GM23338 (cell line): Measurements from ENCODE around the gene RPS6KC1. TPM values are rescaled to one million over a fixed set of nuclear protein-coding genes. Genes with fewer than 3 reads are reported as not detected.

Experiments used
- ATAC-seq: fragments of 200-7000 bp; cut with Tn5 transposase; 3 replicates; pipeline ENCODE4 v1.9.1; 2020
- DNase-seq: peaks from one replicate; pipeline ENCODE4 v3.0.0-alpha.2; 2015; ENCODE audit warnings: low spot score
- H2AFZ ChIP-seq: fragments of 200-600 bp; sonication (generic); 2 replicates; pipeline ENCODE4 v1.8.0; 2016; ENCODE audit warnings: antibody characterized with exemption, mild to moderate bottlenecking, moderate library complexity
- H3F3A ChIP-seq: fragments of 200-600 bp; sonication (generic); replicated peaks from 2 replicates; pipeline ENCODE4 v1.8.0; 2017; ENCODE audit warnings: antibody characterized with exemption, mixed run types, low read depth
- H3K27ac ChIP-seq: fragments of 200-600 bp; sonication (generic); 2 replicates; pipeline ENCODE4 v1.6.1; 2016; ENCODE audit warnings: low read depth
- H3K27me3 ChIP-seq: fragments of 200-600 bp; sonication (generic); 2 replicates; pipeline ENCODE4 v1.8.0; 2016; ENCODE audit warnings: mild to moderate bottlenecking, mixed run types, moderate library complexity; ENCODE audit not compliant: insufficient read depth
- H3K36me3 ChIP-seq: fragments of 200-600 bp; sonication (generic); 2 replicates; pipeline ENCODE4 v1.8.0; 2016; ENCODE audit warnings: mild to moderate bottlenecking; ENCODE audit not compliant: insufficient read depth
- H3K4me1 ChIP-seq: fragments of 200-600 bp; sonication (generic); 2 replicates; pipeline ENCODE4 v1.8.0; 2016; ENCODE audit warnings: mild to moderate bottlenecking, moderate library complexity; ENCODE audit not compliant: insufficient read depth
- H3K4me2 ChIP-seq: fragments of 200-600 bp; sonication (generic); 2 replicates; pipeline ENCODE4 v1.7.1; 2017; ENCODE audit warnings: mixed run types
- H3K4me3 ChIP-seq: fragments of 200-600 bp; sonication (generic); 2 replicates; pipeline ENCODE4 v1.6.1; 2016; ENCODE audit warnings: mixed run types
- H3K79me2 ChIP-seq: fragments of 200-600 bp; sonication (generic); replicated peaks from 2 replicates; pipeline ENCODE4 v1.8.0; 2017; ENCODE audit warnings: mild to moderate bottlenecking; ENCODE audit not compliant: insufficient read depth
- H3K9me2 ChIP-seq: fragments of 200-600 bp; sonication (generic); 2 replicates; pipeline ENCODE4 v1.8.0; 2017; ENCODE audit not compliant: insufficient read depth
- H4K20me1 ChIP-seq: fragments of 200-600 bp; sonication (generic); replicated peaks from 2 replicates; pipeline ENCODE4 v1.8.0; 2017; ENCODE audit warnings: mild to moderate bottlenecking; ENCODE audit not compliant: insufficient read depth
- H3K27ac Mint-ChIP-seq: 2 replicates; pipeline ENCODE4 v1.8.0; 2020; ENCODE audit warnings: inconsistent platforms, mild to moderate bottlenecking, moderate library complexity, mixed read lengths
- H3K27me3 Mint-ChIP-seq: 3 replicates; pipeline ENCODE4 v1.8.0; 2022; ENCODE audit warnings: low read depth, mild to moderate bottlenecking, moderate library complexity, mixed read lengths, inconsistent platforms; ENCODE audit not compliant: insufficient read depth, poor library complexity
- H3K36me3 Mint-ChIP-seq: 3 replicates; pipeline ENCODE4 v1.8.0; 2021; ENCODE audit warnings: low read depth, mild to moderate bottlenecking, inconsistent platforms, moderate library complexity, mixed read lengths
- H3K4me1 Mint-ChIP-seq: 3 replicates; pipeline ENCODE4 v1.8.0; 2020; ENCODE audit warnings: mild to moderate bottlenecking, inconsistent platforms, mixed read lengths
- H3K4me3 Mint-ChIP-seq: 3 replicates; pipeline ENCODE4 v1.8.0; 2021; ENCODE audit warnings: moderate library complexity, mild to moderate bottlenecking, inconsistent platforms, mixed read lengths
- H3K9me3 Mint-ChIP-seq: 3 replicates; pipeline ENCODE4 v1.8.0; 2020; ENCODE audit warnings: moderate library complexity, mild to moderate bottlenecking, inconsistent platforms, mixed read lengths
- CREB1 ChIP-seq: fragments of 250-450 bp; sonication (Bioruptor Pico); IDR thresholded peaks from 2 replicates; pipeline ENCODE4 v1.5.0; 2020; ENCODE audit warnings: low read depth, mild to moderate bottlenecking, moderate library complexity
- EZH2 ChIP-seq: fragments of 200-600 bp; sonication (generic); IDR thresholded peaks from one replicate; pipeline ENCODE4 v1.8.0; 2017; ENCODE audit warnings: antibody characterized with exemption, mild to moderate bottlenecking, low read depth; ENCODE audit not compliant: unreplicated experiment
- EZH2phosphoT487 ChIP-seq: fragments of 200-600 bp; sonication (generic); IDR thresholded peaks from one replicate; pipeline ENCODE4 v1.8.1; 2018; ENCODE audit warnings: antibody characterized with exemption; ENCODE audit not compliant: unreplicated experiment
- JUNB ChIP-seq: IDR thresholded peaks from one replicate; pipeline ENCODE4 v1.6.1; 2016; ENCODE audit warnings: antibody characterized with exemption; ENCODE audit not compliant: unreplicated experiment
- STAT1 ChIP-seq: IDR thresholded peaks from one replicate; pipeline ENCODE4 v1.6.1; 2016; ENCODE audit warnings: antibody characterized with exemption; ENCODE audit not compliant: unreplicated experiment
- ZNF114 ChIP-seq: fragments of 250-450 bp; sonication (Bioruptor Pico); IDR thresholded peaks from 2 replicates; pipeline ENCODE4 v1.5.0; 2020; ENCODE audit warnings: mild to moderate bottlenecking, moderate library complexity
- ZNF331 ChIP-seq: fragments of 250-450 bp; sonication (Bioruptor Pico); IDR thresholded peaks from 2 replicates; pipeline ENCODE4 v1.5.0; 2020; ENCODE audit warnings: low read depth, mild to moderate bottlenecking, moderate library complexity
- polyA plus RNA-seq: library from polyadenylated mRNA; unstranded; fragments of >200 nt; fragmentation: Nextera tagmentation; extraction: Ambion mirVana; gene quantifications from 2 replicates; pipeline ENCODE4 v1.2.1, GENCODE V29; 2016
- total RNA-seq: library from RNA; depleted of rRNA; stranded (reverse); fragments of >200 nt; shearing (Covaris generic); gene quantifications from 2 replicates; pipeline ENCODE4 v1.2.3, GENCODE V29; 2014
- TF ChIP-seq, protein P1 (sequence below): fragments of 250-450 bp; sonication (Bioruptor Pico); IDR thresholded peaks from 2 replicates; pipeline ENCODE4 v1.5.0; 2020; ENCODE audit warnings: mild to moderate bottlenecking, moderate library complexity
- TF ChIP-seq, protein P2 (sequence below), 2 experiments: fragments of 200-600 bp in 1 of 2; sonication (generic) in 1 of 2; conservative IDR thresholded peaks; 2 replicates each; pipeline versions ENCODE4 v1.5.1 to v1.6.1; 2016 to 2017; ENCODE audit warnings: antibody characterized with exemption in 2 of 2, low read depth in 2 of 2, mild to moderate bottlenecking in 2 of 2, moderate library complexity in 1 of 2
- TF ChIP-seq, protein P3 (sequence below): IDR thresholded peaks from one replicate; pipeline ENCODE4 v1.6.1; 2018; ENCODE audit warnings: antibody characterized with exemption; ENCODE audit not compliant: unreplicated experiment

RPS6KC1 gene
- total and polyA plus RNA-seq, 2 experiments from 2014 or later: 7.9 to 24.9 TPM

DNA sequence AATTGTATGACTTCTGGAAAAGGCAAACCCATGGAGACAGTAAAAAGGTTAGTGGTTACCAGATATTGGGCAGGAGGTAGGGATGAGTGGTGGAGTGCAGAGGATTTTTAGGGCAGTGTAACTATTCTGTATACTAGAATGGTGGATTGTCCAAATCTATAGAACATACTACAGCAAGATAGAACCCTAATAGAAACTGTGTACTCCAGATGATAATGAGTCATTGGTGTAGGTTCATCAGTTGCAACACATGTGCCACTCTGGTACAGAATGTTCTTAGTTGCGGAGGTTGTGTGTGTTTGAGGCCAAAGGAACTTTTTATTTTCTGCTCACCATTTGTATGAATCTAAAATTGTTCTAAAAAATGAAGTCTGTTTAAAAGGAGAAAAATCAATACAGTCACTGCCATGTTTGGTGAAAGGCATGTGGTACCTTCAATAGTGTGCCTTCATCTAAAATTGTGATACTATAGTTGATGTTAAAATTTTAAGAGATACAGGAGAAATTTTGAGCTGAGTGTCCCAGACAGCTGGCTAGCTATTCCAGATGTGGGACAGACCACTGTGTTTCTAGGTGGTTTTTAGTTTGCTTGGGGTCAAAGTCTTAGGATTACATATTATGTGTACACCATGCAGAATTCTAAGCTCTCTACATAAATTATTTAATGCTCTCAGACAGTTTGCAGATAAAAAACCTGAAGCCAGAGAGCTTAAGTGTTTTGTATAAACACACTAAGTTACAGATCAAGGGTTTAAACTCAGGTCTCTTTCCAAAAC, 150.5 kb downstream of the RPS6KC1 start:
- no peak overlapping the region for H3K4me3 ChIP-seq
- no peaks in the 10 kb centered on the region; the same call in 1 of the 2 replicates for H3K4me1 ChIP-seq
- Mint-ChIP-seq H3K4me1 (peaks cover 5% of the 10 kb centered on the region; the same call in 1 of the 3 replicates), H3K9me3 (peaks cover 5% of the 10 kb centered on the region; the same call in 2 of the 3 replicates), H3K27me3 (peaks cover 1% of the 10 kb centered on the region), H3K27ac (no peak overlapping the region), H3K4me3 (no peak overlapping the region), H3K36me3 (peaks cover 30% of the 10 kb centered on the region)
- no peak overlapping the region for H2AFZ ChIP-seq
- no peak for ATAC-seq
- TF ChIP-seq, protein P1, sequence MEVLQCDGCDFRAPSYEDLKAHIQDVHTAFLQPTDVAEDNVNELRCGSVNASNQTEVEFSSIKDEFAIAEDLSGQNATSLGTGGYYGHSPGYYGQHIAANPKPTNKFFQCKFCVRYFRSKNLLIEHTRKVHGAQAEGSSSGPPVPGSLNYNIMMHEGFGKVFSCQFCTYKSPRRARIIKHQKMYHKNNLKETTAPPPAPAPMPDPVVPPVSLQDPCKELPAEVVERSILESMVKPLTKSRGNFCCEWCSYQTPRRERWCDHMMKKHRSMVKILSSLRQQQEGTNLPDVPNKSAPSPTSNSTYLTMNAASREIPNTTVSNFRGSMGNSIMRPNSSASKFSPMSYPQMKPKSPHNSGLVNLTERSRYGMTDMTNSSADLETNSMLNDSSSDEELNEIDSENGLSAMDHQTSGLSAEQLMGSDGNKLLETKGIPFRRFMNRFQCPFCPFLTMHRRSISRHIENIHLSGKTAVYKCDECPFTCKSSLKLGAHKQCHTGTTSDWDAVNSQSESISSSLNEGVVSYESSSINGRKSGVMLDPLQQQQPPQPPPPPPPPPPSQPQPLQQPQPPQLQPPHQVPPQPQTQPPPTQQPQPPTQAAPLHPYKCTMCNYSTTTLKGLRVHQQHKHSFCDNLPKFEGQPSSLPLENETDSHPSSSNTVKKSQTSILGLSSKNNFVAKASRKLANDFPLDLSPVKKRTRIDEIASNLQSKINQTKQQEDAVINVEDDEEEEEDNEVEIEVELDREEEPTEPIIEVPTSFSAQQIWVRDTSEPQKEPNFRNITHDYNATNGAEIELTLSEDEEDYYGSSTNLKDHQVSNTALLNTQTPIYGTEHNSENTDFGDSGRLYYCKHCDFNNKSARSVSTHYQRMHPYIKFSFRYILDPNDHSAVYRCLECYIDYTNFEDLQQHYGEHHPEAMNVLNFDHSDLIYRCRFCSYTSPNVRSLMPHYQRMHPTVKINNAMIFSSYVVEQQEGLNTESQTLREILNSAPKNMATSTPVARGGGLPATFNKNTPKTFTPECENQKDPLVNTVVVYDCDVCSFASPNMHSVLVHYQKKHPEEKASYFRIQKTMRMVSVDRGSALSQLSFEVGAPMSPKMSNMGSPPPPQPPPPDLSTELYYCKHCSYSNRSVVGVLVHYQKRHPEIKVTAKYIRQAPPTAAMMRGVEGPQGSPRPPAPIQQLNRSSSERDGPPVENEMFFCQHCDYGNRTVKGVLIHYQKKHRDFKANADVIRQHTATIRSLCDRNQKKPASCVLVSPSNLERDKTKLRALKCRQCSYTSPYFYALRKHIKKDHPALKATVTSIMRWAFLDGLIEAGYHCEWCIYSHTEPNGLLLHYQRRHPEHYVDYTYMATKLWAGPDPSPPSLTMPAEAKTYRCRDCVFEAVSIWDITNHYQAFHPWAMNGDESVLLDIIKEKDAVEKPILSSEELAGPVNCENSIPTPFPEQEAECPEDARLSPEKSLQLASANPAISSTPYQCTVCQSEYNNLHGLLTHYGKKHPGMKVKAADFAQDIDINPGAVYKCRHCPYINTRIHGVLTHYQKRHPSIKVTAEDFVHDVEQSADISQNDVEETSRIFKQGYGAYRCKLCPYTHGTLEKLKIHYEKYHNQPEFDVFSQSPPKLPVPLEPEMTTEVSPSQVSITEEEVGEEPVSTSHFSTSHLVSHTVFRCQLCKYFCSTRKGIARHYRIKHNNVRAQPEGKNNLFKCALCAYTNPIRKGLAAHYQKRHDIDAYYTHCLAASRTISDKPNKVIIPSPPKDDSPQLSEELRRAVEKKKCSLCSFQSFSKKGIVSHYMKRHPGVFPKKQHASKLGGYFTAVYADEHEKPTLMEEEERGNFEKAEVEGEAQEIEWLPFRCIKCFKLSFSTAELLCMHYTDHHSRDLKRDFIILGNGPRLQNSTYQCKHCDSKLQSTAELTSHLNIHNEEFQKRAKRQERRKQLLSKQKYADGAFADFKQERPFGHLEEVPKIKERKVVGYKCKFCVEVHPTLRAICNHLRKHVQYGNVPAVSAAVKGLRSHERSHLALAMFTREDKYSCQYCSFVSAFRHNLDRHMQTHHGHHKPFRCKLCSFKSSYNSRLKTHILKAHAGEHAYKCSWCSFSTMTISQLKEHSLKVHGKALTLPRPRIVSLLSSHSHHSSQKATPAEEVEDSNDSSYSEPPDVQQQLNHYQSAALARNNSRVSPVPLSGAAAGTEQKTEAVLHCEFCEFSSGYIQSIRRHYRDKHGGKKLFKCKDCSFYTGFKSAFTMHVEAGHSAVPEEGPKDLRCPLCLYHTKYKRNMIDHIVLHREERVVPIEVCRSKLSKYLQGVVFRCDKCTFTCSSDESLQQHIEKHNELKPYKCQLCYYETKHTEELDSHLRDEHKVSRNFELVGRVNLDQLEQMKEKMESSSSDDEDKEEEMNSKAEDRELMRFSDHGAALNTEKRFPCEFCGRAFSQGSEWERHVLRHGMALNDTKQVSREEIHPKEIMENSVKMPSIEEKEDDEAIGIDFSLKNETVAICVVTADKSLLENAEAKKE: no peak
- TF ChIP-seq JUNB (no peak), ZNF114 (CRISPR knock-in tag) (no peak), ZNF331 (CRISPR knock-in tag) (no peak), EZH2phosphoT487 (no peak), STAT1 (no peak), CREB1 (no peak), EZH2 (no peak)
- TF ChIP-seq, protein P2, sequence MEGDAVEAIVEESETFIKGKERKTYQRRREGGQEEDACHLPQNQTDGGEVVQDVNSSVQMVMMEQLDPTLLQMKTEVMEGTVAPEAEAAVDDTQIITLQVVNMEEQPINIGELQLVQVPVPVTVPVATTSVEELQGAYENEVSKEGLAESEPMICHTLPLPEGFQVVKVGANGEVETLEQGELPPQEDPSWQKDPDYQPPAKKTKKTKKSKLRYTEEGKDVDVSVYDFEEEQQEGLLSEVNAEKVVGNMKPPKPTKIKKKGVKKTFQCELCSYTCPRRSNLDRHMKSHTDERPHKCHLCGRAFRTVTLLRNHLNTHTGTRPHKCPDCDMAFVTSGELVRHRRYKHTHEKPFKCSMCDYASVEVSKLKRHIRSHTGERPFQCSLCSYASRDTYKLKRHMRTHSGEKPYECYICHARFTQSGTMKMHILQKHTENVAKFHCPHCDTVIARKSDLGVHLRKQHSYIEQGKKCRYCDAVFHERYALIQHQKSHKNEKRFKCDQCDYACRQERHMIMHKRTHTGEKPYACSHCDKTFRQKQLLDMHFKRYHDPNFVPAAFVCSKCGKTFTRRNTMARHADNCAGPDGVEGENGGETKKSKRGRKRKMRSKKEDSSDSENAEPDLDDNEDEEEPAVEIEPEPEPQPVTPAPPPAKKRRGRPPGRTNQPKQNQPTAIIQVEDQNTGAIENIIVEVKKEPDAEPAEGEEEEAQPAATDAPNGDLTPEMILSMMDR (conservative IDR thresholded peaks at IDR 0.05; ENCODE audit: low read depth in 2 of 2): no peak
- TF ChIP-seq, protein P3, sequence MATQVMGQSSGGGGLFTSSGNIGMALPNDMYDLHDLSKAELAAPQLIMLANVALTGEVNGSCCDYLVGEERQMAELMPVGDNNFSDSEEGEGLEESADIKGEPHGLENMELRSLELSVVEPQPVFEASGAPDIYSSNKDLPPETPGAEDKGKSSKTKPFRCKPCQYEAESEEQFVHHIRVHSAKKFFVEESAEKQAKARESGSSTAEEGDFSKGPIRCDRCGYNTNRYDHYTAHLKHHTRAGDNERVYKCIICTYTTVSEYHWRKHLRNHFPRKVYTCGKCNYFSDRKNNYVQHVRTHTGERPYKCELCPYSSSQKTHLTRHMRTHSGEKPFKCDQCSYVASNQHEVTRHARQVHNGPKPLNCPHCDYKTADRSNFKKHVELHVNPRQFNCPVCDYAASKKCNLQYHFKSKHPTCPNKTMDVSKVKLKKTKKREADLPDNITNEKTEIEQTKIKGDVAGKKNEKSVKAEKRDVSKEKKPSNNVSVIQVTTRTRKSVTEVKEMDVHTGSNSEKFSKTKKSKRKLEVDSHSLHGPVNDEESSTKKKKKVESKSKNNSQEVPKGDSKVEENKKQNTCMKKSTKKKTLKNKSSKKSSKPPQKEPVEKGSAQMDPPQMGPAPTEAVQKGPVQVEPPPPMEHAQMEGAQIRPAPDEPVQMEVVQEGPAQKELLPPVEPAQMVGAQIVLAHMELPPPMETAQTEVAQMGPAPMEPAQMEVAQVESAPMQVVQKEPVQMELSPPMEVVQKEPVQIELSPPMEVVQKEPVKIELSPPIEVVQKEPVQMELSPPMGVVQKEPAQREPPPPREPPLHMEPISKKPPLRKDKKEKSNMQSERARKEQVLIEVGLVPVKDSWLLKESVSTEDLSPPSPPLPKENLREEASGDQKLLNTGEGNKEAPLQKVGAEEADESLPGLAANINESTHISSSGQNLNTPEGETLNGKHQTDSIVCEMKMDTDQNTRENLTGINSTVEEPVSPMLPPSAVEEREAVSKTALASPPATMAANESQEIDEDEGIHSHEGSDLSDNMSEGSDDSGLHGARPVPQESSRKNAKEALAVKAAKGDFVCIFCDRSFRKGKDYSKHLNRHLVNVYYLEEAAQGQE: no peak
- no peak overlapping the region for H3K27ac ChIP-seq
- H3K9me2 ChIP-seq: 0 out of 2 replicates have a peak, but pooled peaks cover 7% of the 10 kb centered on the region
- no peaks in the 10 kb centered on the region for H3K36me3 ChIP-seq
- H4K20me1 ChIP-seq: no peaks in the 10 kb centered on the region
- no peaks in the 10 kb centered on the region for H3K27me3 ChIP-seq
- peaks cover 3% of the 10 kb centered on the region; the same call in 1 of the 2 replicates for H3K79me2 ChIP-seq
- no peaks in the 10 kb centered on the region for H3F3A ChIP-seq
- H3K4me2 ChIP-seq: no peak overlapping the region
- DNase-seq: no peak
